ENCODE data around the gene CCNA2.

The CCNA2 gene

DNA sequence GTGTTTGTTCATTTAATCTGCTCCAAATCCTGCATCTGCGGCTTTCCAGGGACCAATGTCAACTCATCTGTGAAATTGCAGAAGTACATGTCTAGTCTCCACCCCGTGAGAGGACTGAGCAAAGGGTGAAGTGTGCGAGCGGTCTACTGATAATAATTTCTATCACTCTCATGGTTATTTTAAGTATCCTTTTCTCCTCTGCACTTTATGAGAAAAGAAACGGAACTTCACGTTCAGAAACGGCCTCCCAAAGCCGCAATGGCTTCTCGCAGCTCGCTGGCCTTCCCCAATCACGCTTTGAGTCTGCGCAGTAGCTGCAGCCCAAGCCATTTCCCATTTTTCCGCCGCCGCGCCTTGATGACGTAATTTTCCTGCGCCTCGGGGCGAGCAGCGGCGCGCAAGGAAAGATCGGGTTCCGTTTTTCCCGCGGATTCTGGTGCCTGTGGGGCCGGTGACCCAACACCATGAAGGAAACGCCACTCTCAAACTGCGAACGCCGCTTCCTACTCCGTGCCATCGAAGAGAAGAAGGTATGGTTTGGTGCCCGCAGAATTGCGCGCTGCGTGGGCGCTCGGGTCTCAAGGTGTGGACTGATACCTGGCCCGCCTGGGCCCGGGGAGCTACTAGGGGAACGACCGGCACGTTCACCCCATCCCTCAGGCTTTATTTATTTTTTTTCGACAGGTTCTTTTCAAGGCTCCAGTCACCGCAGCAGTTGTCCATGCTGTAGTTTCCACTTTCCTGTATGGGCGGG, 22.5 kb downstream of the CCNA2 start, which contains the start of gene EXOSC9:
EXOSC9 (plus strand) TSS at position 363 of the 754 bp plus-strand sequence; CDS start at position 465, 102 bp downstream.
- peak; percentile 89 for DNase-seq

DNA sequence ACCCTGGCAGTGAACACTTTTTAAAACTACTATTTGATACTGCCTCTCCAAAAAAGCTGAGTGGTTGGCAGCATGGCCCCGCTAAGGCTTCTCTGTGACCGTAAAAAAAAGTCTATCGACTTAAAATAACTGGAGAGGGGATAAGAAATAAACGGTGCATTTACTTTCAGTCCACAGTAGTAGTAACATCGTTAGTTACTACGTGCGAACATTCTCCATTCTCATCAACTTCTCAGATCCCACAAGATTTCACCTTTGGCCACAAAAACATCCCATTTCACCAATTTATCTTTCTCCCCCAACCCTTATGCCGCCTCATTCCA, 23.1 kb downstream of the CCNA2 start:
- DNase-seq = no peak

- no peak for DNase-seq
These were observed 23.7 kb downstream of the CCNA2 start for GRCh38 chr4:121799867-121800501.

- DNase-seq = no peak
These were observed 24.4 kb downstream of the CCNA2 start for GRCh38 chr4:121799208-121799823.

DNA sequence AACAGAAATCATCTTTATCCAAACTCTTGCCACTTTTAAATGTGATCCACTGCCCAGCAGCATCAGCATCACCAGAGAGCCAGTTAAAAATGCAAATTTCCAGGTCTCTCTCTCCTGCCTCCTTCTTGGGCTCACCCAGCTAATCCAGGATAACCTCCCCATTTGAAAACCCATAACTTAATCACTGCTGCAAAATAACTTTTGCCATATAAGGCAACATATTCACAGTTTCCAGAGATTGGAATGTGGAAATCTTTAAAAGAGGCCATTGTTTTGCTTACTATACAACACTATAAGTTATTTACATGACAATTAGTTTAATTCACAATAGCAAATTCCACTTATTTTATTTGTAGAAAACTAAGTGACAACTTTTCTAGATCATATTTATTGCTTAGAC, 27.4 kb downstream of the CCNA2 start:
- no peak for DNase-seq

- DNase-seq = no peak
These were observed 29.0 kb downstream of the CCNA2 start for GRCh38 chr4:121794505-121795188.

DNA sequence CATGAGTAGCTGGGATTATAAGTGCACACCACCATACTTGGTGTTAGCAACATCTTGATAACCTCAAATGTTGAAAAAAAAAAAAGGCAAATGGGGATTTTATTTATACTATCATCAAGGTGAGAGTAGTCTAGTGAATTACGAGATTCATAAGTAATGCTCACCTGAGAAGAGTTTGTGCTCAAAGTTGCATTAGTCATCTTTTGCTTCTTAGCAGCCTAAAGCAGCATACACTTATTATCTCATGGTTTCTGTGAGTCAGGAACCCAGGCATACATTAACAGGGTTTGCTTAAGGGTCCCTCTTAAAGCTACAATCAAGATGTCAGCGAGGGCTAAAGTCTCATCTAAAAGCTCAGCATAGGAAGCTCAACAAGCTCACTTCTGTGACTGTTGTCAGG, 30.7 kb downstream of the CCNA2 start:
- no peak for DNase-seq

DNA sequence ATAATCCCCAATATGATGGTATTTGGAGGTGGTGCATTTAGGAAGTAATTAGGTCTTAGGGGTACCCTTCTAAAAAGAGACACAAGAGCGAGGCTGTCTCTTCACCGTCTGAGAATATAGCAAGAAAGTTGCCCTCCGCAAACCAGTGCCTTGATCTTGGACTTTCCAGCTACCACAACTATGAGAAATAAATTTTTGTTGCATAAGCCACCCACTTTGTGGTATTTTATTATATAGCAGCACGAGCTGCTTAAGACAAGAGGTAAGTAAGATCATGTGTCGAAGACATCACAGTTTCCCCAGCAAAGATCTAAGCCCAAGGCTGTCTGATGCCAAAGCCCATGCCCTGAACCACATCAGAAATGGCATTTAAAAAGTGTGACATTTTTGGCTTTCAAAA, 32.2 kb downstream of the CCNA2 start:
- no peak for DNase-seq

DNA sequence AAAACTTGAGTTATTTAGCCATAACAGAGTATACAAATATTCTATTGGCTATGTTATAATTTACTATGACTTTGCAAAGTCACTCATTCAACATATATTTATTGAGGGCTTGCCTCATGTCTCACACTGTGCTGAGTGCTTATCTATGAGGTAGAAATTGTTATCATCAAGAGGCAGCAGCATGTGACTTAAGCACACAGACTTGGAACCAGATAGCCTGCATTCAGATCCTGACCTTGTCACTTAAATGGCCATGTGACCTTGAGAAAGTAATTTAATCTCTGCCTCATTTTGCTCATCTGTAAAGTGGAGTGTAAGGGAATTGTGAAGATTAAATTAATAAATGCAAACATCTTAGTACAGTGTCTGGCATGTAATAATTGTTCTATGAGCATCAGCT, 32.7 kb downstream of the CCNA2 start:
- no peak for DNase-seq

DNA sequence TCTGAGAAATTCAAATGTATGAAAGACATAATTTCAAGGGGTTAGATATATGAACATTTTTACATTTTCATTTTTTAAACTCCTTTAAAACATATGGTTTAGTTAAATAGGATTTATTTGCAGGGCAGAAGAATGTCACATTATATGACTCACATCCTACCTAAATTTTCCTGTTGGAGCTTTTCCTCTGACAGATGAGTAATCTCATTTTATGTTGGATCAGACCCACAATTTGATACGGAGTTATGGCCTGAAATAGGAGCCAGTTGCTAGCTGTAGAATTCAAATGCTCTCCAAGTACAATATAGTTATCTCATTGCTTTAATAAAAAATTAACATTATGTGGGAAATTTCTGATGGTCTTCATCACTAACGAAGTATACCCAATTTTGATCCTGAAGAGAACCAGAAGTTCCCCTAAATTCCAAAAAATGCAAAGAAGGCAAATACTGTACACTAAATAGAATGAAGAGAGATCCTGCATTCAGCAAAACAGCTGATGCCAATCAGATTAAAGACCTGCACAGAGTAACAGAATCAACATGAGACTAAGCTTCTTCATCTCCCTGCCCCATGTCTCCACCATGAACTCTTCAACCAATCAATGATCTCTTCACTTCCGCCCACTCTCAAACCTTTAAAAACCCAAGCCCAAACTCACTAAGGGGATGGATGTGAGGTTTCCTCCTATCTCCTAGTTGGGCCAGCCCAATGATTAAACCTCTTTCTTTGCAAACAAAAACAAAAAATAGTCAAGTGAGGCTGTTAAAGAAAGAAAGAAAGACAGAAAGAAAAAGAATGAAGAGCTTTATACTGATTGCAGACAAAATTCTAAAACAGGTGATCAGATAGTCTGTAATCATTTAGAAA, 33.5 kb downstream of the CCNA2 start:
- DNase-seq = no peak

- no peak for DNase-seq
These were observed 34.2 kb downstream of the CCNA2 start for GRCh38 chr4:121789455-121789854.

GRCh38 chr4:121788896-121789295, 34.8 kb downstream of the CCNA2 start:
- no peak for DNase-seq

DNA sequence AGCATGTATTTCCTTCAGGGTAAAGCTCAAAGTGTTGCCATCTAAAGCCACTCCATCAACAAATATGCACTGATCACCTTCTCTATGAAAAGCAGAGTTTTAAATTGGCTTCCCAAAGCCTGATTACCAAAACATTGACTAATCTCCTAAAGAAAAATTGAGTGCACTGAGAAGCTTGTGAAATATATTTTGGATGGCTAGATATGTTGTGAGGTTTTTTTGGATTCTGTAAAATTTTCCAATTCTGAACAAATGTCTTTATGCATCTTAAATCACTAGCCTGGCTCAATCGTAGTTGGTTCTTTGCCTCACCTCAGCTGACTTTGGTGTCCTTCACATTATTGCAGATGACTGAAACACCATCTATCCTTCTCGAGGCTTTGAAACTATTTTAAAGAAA, 37.5 kb downstream of the CCNA2 start:
- no peak for DNase-seq

- DNase-seq = no peak
These were observed 38.2 kb downstream of the CCNA2 start for GRCh38 chr4:121785479-121785878.

GRCh38 chr4:121784975-121785374, 38.7 kb downstream of the CCNA2 start:
- DNase-seq = no peak

DNA sequence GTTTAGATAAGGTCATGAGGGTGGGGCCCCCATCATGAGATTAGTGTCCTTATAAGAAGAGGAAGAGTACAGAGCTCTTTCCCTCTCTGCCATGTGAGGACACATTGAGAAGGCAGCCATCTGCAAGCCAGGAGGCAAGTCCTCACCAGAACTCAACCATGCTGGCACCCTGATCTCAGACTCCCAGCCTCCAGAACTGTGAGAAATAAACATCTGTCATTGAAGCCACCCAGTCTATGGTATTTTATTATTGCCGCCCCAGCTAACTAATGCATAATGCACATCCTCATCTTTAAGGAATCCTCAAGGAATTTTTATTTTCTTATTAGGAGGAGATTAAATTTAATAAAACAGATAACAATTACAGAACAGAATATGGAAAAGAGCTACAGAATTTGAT, 39.3 kb downstream of the CCNA2 start:
- DNase-seq = no peak

- DNase-seq = no peak
These were observed 40.5 kb downstream of the CCNA2 start for GRCh38 chr4:121783210-121783609.

DNA sequence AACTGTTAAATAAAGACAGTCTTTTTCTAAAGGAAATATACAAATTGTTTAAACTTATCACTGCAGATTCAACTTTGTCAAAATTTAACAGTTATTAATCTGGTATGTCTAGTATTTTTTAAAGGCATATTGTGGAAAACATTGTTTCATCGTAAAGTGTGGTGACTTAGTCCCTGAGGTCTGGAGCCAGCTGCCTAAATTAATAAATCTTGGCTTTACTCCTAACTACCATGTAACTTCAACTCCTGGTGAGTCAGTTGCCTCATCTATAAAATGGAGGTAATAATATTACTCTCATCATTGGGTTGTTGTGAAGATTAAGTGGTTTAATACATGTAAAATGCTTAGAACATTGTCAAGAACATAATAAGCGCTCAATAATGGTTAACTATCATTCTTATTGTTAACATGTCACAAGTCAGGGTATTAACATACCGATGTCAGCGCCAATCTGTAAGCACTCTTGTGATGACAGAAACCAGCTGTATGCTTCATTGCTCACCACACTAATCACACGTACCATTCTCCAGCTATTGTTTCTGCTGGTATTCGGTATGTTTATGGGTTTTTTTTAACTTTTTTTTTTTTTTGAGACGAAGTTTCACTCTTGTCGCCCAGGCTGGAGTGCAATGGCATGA, 44.6 kb downstream of the CCNA2 start:
- no peak for DNase-seq

DNA sequence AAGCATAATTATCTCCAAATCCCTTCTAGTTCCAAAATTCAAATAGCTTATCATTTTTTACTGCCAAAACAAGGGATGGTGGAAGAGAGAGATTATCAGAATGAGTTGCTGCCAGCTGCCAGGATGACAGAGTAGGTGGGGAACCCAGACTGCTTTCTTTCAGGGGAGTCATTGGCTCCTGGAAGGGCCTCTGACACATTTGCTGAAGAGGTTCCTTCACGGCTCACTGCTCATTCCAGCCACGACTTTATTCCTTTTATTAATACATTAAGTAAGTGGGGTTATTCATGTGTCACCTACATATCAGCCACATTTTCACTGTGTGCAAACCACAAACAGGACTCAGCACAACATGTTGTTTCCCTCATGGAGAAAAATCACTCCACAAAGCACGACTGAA, 46.1 kb downstream of the CCNA2 start:
- DNase-seq = no peak

- no peak for DNase-seq
These were observed 46.9 kb downstream of the CCNA2 start for GRCh38 chr4:121776610-121777401.

DNA sequence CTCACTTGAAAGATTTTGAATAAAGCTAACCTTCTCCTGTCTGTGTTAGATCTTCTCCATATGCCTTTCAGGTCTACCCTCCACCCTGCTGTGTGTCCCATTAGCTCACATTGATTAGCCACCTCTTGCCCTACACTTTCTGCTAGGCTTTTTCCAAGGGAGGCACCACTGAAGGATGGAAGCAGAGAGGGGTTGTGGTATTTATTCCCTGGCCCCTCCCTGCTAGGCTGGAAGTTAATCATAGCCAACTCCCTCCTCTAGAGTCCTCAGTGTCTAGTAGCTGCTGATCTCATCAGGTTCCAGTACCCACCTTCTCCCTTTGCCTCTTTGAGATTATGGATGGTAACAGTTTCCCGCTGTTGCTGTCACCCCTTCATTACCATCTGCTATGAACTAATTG, 49.8 kb downstream of the CCNA2 start:
- no peak for DNase-seq

All from GDM1 (cell line).